GM21576 (cell line): Measurements from ENCODE around the gene ATG4B.
A peak's percentile ranks its signal among the peaks of the same experiment; 100 is the strongest.
"Not testable (repeated sequence)": the region's sequence is repeated elsewhere in the genome, so short reads cannot be mapped to it uniquely, and the experiment has no call there.

Source experiments
- ATAC-seq: cut with Tn5 transposase; IDR thresholded peaks from one replicate; pipeline ENCODE4 v1.9.1; 2021; ENCODE audit warnings: mild to moderate bottlenecking, moderate library complexity; ENCODE audit not compliant: unreplicated experiment

The ATG4B gene

GRCh38 chr2:241637018-241637794 lies at the start of gene ATG4B, which contains the start of gene THAP4:
TSS of gene ATG4B (plus strand) at chr2:241637693. CDS start at chr2:241637715, 22 bp downstream.
TSS of gene THAP4 (minus strand) at chr2:241637158. CDS start at chr2:241637017, 141 bp downstream.
- ATAC-seq = peak; percentile 57

DNA sequence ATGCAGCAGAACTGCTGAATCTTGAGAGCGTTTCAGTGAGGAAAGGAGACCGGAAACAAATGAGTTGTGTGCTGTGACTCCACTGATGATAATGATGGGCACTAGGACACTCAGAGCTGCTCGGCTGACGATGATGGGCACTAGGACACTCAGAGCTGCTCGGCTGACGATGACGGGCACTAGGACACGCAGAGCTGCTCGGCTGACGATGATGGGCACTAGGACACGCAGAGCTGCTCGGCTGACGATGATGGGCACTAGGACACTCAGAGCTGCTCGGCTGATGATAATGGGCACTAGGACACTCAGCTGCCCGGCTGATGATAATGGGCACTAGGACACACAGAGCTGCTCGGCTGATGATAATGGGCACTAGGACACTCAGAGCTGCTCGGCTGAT lies 47.6 kb upstream of the ATG4B start:
- not testable (repeated sequence) for ATAC-seq

GRCh38 chr2:241590496-241591455 lies 46.7 kb upstream of the ATG4B start:
- ATAC-seq = not testable (repeated sequence)

DNA sequence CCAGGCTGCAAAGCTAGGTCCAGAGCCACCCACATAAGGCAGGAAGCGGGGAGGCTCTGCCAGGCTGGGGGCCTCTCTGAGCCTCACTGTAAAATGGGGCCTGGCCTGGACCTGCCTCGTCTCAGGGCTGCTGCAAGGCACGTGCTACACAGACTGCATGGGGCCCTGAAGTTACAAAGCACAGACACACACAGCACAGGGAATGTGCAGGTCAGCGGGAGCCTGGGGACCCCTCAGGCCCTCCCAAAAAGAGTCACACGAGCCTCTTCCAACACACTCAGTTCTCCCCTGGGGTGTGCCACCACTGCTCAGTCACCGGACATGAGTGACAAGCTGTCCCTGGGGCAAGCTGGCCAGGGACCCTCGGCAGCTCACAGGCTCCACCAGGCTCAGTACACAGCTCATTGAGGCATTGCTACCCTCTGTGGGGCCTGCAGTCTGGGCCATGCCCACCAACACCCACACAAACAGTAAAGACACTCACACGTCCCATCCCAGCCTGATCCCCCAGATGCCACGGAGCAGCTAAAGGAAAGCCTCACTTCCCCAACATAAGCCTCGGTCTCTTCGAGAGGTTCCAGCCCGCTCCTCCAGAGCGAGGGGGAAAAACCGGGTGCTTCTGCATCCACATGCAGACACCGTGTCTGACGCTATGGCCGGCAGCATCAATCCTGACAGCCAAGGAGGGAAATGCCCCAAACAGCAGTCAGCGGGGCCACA lies 45.2 kb upstream of the ATG4B start:
- no peak for ATAC-seq

GRCh38 chr2:241593271-241593670 lies 44.2 kb upstream of the ATG4B start:
- no peak for ATAC-seq

GRCh38 chr2:241595600-241596140 lies 41.8 kb upstream of the ATG4B start:
- ATAC-seq = no peak

GRCh38 chr2:241597561-241597960 lies 39.9 kb upstream of the ATG4B start:
- no peak for ATAC-seq

DNA sequence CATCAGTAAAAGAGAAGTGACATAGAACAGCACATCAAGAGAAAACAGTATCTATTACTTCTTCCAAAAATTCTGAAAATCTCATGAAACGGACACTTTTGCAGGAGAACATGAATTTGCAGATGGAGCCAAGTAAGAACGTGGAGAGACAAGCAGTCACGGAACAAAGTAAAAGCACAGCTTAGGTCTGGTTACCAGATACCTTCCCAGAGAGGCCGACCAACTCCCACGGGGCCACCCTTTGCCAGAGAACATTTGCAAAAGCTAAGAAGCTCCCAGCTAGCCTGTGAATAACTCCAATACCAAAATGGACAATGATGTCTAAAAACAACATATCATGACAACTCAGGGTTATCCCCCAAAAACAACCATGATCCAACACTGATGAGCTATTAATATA lies 39.4 kb upstream of the ATG4B start:
- ATAC-seq = no peak

- no peak for ATAC-seq
Observed at GRCh38 chr2:241598487-241598886, 39.0 kb upstream of the ATG4B start.

GRCh38 chr2:241599615-241600014 lies 37.9 kb upstream of the ATG4B start:
- ATAC-seq = no peak

GRCh38 chr2:241601841-241602240 lies 35.7 kb upstream of the ATG4B start:
- no peak for ATAC-seq

GRCh38 chr2:241602720-241603119 lies 34.8 kb upstream of the ATG4B start:
- no peak for ATAC-seq

DNA sequence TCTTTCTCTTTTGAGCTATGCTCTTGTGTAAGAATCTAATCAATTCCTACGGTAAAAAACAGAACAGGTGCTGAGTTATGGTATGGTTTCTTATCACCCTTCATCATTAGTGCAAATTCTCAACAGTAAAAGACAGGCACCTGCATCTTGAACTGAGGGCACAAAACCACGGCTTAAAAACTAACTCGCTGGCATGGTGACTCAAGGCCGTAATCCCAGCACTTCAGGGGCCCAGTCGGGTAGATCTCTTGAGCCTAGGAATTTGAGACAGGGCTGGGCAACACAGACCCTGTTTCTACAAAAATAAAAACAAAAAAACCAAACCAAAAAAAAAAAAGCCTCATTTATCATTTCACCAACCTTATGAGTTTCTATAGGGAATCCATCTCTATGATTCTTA lies 33.8 kb upstream of the ATG4B start:
- no peak for ATAC-seq

- ATAC-seq = no peak
Observed at GRCh38 chr2:241606186-241606585, 31.3 kb upstream of the ATG4B start.

DNA sequence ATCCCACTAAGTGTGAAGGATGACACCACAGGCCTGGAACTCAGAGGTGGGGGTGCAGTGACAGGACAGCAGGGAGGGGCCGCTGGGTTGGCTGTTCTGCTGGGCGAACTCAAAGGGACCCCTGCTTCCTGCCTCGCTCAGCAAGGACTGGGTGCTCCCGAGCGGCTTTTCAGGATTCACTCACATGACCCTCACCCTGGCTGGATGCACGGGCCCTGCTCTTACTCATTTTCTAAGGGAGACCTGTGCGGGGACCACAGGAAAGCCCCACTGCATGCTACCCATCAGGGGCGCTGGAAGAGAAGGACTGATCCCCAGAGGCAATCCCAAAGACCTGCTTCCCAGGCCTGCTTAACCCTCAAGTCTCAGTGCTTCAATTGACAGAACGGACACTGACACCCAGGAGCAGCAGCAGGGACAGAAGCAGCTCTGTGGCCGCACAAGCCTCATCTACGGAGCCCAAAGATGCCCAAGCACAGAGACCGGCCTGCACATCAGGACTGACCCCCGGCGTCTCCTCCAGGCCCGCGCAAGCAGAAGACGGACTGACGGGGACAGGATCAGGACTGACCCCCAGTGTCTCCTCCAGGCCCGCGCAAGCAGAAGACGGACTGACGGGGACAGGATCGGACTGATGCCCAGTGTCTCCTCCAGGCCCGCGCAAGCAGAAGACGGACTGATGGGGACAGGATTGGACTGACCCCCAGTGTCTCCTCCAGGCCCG lies 30.2 kb upstream of the ATG4B start:
- ATAC-seq = no peak

DNA sequence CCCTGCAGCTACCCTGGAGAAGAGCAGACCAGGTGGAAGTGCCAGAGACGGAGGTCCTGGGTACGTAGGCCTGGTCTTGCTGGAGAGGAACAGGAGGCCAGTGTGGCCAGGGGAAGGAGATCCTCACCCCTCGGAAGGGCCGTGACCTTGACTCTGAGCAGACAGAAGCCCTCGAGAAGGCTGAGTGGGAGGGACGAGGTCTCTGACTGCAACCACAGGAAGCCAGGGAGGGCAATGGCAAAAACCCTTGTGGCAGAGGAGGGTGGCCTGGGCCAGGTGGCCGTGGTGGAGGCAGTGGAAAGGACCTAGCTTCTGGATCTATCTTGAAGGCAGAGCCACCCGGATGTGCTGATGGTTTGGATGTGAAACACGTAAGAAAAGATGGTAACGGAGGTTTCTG lies 28.6 kb upstream of the ATG4B start:
- no peak for ATAC-seq

GRCh38 chr2:241609859-241610793 lies 27.4 kb upstream of the ATG4B start:
- ATAC-seq = peak; percentile 89

- ATAC-seq = no peak
Observed at GRCh38 chr2:241611062-241611461, 26.4 kb upstream of the ATG4B start.
